ENCODE measurements around the gene LDLRAD4. TPM values are rescaled to one million over a fixed set of nuclear protein-coding genes. Genes with fewer than 3 reads are reported as not detected.
"Not testable (repeated sequence)": the region's sequence is repeated elsewhere in the genome, so short reads cannot be mapped to it uniquely, and the experiment has no call there.

Gene LDLRAD4
- total RNA-seq, 2 experiments from 2014 or later: 28.4 to 30.1 TPM

DNA sequence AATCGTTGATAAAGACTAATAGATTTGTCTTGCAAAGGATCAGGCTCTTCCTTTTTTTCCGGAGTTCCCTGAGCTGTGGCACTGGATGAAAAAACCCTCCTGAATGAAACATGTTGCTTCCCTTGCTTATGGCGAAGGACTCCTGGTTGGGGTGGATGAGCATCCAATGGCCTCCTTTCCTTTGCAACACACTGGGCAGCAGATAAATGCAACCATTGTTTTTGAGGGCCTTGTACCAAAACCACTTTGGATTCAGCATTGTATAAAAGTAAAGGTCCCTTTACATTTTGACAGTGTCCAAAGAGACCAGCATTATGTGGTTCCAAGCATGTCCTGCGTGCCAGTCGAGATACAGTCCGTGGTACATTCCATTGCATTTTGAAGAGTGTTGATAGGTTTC is 463.1 kb downstream of the LDLRAD4 start:
- CTCF ChIA-PET: interaction anchor here (1.1 kb wide), 1 partner anchor 466 kb away, joined by 3 read pairs; no protein-coding TSS in a partner anchor
- no peak overlapping the region for H3K4me3 Mint-ChIP-seq
- no peak for DNase-seq
- H3K4me1 Mint-ChIP-seq (ENCODE audit: low read depth): peaks cover 11% of the 10 kb centered on the region
- no peaks in the 10 kb centered on the region for H3K9me3 Mint-ChIP-seq
- H3K36me3 Mint-ChIP-seq: peaks cover 7% of the 10 kb centered on the region
- intact Hi-C loops (cut with micrococcal nuclease): no loop called here
- H3K27me3 Mint-ChIP-seq: no peaks in the 10 kb centered on the region
- POLR2A ChIA-PET: no interaction called here
- no peak overlapping the region for H3K27ac Mint-ChIP-seq

DNA sequence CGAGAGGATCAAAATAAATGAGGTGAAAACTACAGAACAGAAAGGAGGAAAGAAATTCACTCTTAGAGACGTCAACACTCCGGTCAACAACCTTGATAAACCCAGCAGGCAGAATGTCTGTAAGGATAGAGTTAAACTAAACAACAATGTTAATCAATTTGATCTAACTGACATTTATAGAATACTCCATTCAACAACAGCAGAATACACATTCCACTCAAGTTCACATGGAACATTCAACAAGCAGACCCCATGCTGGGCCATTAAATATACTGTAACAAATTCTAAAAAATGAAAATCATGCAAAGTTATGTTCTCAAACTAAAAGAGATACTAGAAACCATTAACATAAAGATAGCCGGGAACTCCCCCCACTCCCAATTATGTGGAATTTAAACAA is 466.0 kb downstream of the LDLRAD4 start:
- Mint-ChIP-seq H3K27ac (no peak overlapping the region), H3K27me3 (no peaks in the 10 kb centered on the region), H3K4me3 (no peak overlapping the region), H3K9me3 (no peaks in the 10 kb centered on the region), H3K4me1 (ENCODE audit: low read depth) (peaks cover 5% of the 10 kb centered on the region), H3K36me3 (peaks cover 7% of the 10 kb centered on the region)
- ChIA-PET POLR2A (no interaction called here), CTCF (no interaction called here)
- intact Hi-C loops (cut with micrococcal nuclease): no loop called here
- DNase-seq: no peak

DNA sequence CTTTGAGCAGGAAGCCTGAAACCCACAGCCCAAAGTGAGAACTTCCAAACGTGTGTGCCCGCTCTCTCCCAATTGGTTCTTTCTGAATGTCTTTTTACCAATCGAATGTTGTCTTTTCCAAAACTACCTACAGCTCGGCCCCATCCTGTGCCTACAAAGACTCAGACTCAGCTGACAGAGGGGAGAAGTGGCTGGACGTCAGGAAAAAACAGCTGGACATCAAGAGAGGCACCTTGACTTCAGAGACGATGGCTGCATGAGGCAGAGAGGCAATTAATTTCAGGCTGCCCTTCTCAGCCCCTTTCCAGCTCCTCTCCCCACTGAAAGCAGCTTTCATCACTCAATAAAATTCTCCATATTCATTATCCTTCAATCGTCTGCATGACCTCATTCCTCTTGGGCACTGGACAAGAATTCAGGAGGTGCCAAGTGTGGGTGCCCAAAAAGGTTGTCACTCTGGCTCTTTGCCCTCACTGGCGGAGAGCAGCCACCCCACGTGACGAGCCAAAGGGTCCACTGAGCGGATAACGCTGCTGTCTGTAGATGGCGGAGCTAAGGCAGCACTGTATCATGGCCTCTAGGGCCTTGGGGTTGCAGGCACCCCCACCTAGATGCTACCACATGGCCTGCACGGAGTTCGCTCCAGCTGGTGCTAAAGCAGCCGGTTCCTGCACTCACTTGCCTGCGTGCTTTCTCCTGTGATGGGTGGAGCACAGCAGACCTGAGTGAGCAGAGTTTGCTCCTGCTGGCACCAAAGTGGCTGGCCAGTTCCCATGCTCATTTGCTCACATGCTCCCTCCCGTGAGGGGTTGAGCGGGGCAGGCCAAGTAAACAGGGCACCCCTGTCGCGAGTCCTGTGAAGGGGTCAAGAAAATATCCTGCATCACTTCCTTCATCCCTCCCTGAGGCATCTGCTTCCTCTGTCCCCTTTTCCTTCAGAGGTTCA is 469.9 kb downstream of the LDLRAD4 start:
- ChIA-PET CTCF (no interaction called here), POLR2A (no interaction called here)
- Mint-ChIP-seq H3K4me3 (no peak overlapping the region), H3K9me3 (peaks cover 11% of the 10 kb centered on the region), H3K27ac (no peak overlapping the region), H3K4me1 (ENCODE audit: low read depth) (peaks cover 13% of the 10 kb centered on the region), H3K27me3 (no peaks in the 10 kb centered on the region), H3K36me3 (peaks cover 2% of the 10 kb centered on the region)
- intact Hi-C loops (cut with micrococcal nuclease): no loop called here
- no peak for DNase-seq

DNA sequence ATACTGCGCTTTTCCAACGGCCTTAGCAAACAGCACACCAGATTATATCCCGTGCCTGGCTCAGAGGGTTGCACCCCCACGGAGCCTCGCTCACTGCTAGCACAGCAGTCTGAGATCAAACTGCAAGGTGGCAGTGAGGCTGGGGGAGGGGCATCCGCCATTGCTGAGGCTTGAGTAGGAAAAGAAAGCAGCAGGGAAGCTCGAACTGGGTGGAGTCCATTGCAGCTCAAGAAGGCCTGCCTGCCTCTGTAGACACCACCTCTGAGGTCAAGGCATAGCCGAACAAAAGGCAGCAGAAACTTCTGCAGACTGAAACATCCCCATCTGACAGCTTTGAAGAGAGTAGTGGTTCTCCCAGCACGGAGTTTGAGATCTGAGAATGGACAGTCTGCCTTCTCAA is 471.5 kb downstream of the LDLRAD4 start:
- intact Hi-C loops (cut with micrococcal nuclease): loop anchor here (10.0 kb wide), 1 partner anchor 795 kb away; no protein-coding TSS in a partner anchor
- DNase-seq, POLR2A ChIA-PET, H3K36me3 Mint-ChIP-seq, H3K27ac Mint-ChIP-seq, H3K4me3 Mint-ChIP-seq, H3K27me3 Mint-ChIP-seq: not testable (repeated sequence)
- peaks cover 23% of the 10 kb centered on the region for H3K9me3 Mint-ChIP-seq
- CTCF ChIA-PET: interaction anchor here (0.8 kb wide), 1 partner anchor 10 kb away, joined by 4 read pairs; no protein-coding TSS in a partner anchor
- H3K4me1 Mint-ChIP-seq (ENCODE audit: low read depth): peaks cover 12% of the 10 kb centered on the region

DNA sequence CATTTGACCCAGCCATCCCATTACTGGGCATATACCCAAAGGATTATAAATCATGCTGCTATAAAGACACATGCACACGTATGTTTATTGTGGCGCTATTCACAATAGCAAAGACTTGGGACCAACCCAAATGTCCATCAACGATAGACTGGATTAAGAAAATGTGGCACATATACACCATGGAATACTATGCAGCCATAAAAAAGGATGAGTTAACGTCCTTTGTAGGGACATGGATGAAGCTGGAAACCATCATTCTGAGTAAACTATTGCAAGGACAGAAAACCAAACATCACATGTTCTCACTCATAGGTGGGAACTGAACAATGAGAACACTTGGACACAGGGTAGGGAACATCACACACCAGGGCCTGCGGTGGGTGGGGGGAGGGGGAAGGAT is 476.8 kb downstream of the LDLRAD4 start:
- intact Hi-C loops (cut with micrococcal nuclease): loop anchor here (10.0 kb wide), 1 partner anchor 801 kb away; no protein-coding TSS in a partner anchor
- H3K27ac Mint-ChIP-seq, DNase-seq, H3K4me3 Mint-ChIP-seq, CTCF ChIA-PET, POLR2A ChIA-PET, H3K27me3 Mint-ChIP-seq: not testable (repeated sequence)
- peaks cover 13% of the 10 kb centered on the region for H3K36me3 Mint-ChIP-seq
- peaks cover 36% of the 10 kb centered on the region for H3K9me3 Mint-ChIP-seq
- H3K4me1 Mint-ChIP-seq (ENCODE audit: low read depth): peaks cover 13% of the 10 kb centered on the region

DNA sequence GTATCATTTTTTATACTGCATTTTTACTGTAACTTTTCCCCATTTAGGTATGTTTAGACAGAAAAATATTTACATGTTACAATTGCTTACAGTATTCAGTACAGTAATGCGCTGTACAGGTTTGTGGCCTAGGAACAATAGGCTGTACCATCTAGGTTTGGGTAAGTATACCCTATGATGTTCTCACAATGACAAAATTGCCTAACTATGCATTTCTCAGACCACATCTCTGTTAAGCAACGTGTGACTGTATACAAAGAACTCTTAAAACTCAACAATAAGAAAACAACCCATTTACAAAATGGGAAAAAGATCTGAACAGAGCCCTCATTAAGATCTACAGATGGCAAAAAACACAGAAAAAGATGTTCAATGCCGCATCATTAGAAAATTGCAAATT is 478.4 kb downstream of the LDLRAD4 start:
- DNase-seq: no peak
- Mint-ChIP-seq H3K27me3 (no peaks in the 10 kb centered on the region), H3K9me3 (peaks cover 49% of the 10 kb centered on the region), H3K4me3 (no peak overlapping the region), H3K4me1 (ENCODE audit: low read depth) (peaks cover 13% of the 10 kb centered on the region), H3K27ac (no peak overlapping the region), H3K36me3 (peaks cover 23% of the 10 kb centered on the region)
- intact Hi-C loops (cut with micrococcal nuclease): loop anchor here (10.0 kb wide), 1 partner anchor 802 kb away; no protein-coding TSS in a partner anchor
- ChIA-PET POLR2A (no interaction called here), CTCF (no interaction called here)

DNA sequence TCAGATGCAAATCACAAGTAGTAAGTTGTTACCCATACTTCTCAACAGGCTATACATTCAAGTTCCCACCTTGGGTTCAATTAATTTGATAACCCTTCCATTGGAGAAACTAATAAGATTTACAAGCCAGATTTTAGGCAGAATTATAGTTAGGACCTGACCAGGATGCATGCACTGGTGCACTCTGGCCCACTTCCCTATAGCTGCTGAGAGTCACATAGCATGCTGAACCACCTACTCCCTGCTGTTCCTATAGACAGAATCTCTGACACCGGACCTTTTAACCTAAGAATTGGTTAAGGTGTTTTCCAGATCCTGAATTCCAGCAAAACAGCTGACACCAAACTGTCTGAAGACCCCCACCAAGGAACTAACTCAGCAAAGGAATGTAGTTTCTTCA is 481.6 kb downstream of the LDLRAD4 start:
- no peak for DNase-seq
- intact Hi-C loops (cut with micrococcal nuclease): no loop called here
- Mint-ChIP-seq H3K36me3 (peaks cover 36% of the 10 kb centered on the region), H3K27me3 (no peaks in the 10 kb centered on the region), H3K9me3 (peaks cover 54% of the 10 kb centered on the region), H3K27ac (no peak overlapping the region), H3K4me1 (ENCODE audit: low read depth) (peaks cover 5% of the 10 kb centered on the region), H3K4me3 (no peak overlapping the region)
- ChIA-PET CTCF (no interaction called here), POLR2A (no interaction called here)

Small RNA genes lying within 50 kb of the gene (microRNA-seq; reads per million reads assigned to microRNA genes)
- gene MIR4526 (ENCODE audit: borderline microRNAs expressed, borderline number of aligned reads, borderline replicate concordance) (not detected), gene MIR5190 (ENCODE audit: borderline microRNAs expressed, borderline number of aligned reads, borderline replicate concordance) (not detected)

Other genes with a start within 250 kb of the LDLRAD4 start
- 10 to 100 TPM; 31.0 to 34.0 TPM for gene CEP192, start 227.4 kb upstream of the LDLRAD4 start, total RNA-seq